DMS79 treated with DMSO at 0.1 percent for 48 hours (cell line): ENCODE measurements around the gene MSLN.
"Not testable (repeated sequence)": the region's sequence is repeated elsewhere in the genome, so short reads cannot be mapped to it uniquely, and the experiment has no call there.

ENCODE experiments used
- DNase-seq: peaks from one replicate; lab custom pipeline; 2025; lab: John Stamatoyannopoulos, UW

The MSLN gene

GRCh38 chr16:760545-761343, at the start of gene MSLN:
MSLN (plus strand) TSS chr16:760734; CDS start chr16:762681, 1,947 bp downstream.
- no peak for DNase-seq

GRCh38 chr16:711084-711483, 49.5 kb upstream of the MSLN start:
- no peak for DNase-seq

- DNase-seq, result peak; percentile 44
Observed at GRCh38 chr16:711548-712320, 48.8 kb upstream of the MSLN start.

- not testable (repeated sequence) for DNase-seq
Observed at GRCh38 chr16:712740-713250, 47.7 kb upstream of the MSLN start.

- DNase-seq, result no peak
Observed at GRCh38 chr16:714079-714478, 46.5 kb upstream of the MSLN start.

GRCh38 chr16:714558-715476, 45.7 kb upstream of the MSLN start, which contains the start of gene METRN:
METRN (plus strand) TSS chr16:715118; CDS start chr16:715290, 172 bp downstream.
- DNase-seq, result peak; percentile 64

- DNase-seq, result no peak
Observed at GRCh38 chr16:715477-716199, 44.9 kb upstream of the MSLN start.

- no peak for DNase-seq
Observed at GRCh38 chr16:716200-716568, 44.4 kb upstream of the MSLN start.

GRCh38 chr16:716768-717325, 43.7 kb upstream of the MSLN start:
- DNase-seq, result no peak

GRCh38 chr16:717450-718245, 42.9 kb upstream of the MSLN start:
- no peak for DNase-seq

GRCh38 chr16:718389-718788, 42.1 kb upstream of the MSLN start:
- DNase-seq, result no peak

- DNase-seq, result no peak
Observed at GRCh38 chr16:718922-719321, 41.6 kb upstream of the MSLN start.

- peak; percentile 37 for DNase-seq
Observed at GRCh38 chr16:719815-720446, 40.6 kb upstream of the MSLN start.

- DNase-seq, result no peak
Observed at GRCh38 chr16:720447-720989, 40.0 kb upstream of the MSLN start.

- DNase-seq, result peak; percentile 53
Observed at GRCh38 chr16:720990-721764, 39.4 kb upstream of the MSLN start, which contains the start of gene ANTKMT. ANTKMT (plus strand) TSS chr16:721146; CDS start chr16:721275, 129 bp downstream.

GRCh38 chr16:721765-722540, 38.6 kb upstream of the MSLN start:
- no peak for DNase-seq

GRCh38 chr16:722835-723633, 37.5 kb upstream of the MSLN start:
- no peak for DNase-seq
